SK-N-SH treated with all-trans-retinoic acid at 6 μM for 48 hours (cell line): Measurements from ENCODE around the gene ODC1.
A peak's percentile ranks its signal among the peaks of the same experiment; 100 is the strongest.

Experiments
- ATAC-seq: fragments of 200-7000 bp; cut with Tn5 transposase; 3 replicates; pipeline ENCODE4 v1.9.1; 2020; ENCODE audit warnings: mild to moderate bottlenecking, moderate library complexity
- ARNTL ChIP-seq: fragments of 450-650 bp; formaldehyde crosslinking; IDR thresholded peaks from 2 replicates; pipeline ENCODE4 v1.5.0; 2020; ENCODE audit warnings: low read depth, mild to moderate bottlenecking, moderate library complexity, borderline replicate concordance
- BACH2 ChIP-seq: fragments of 250-450 bp; sonication (Bioruptor Pico); IDR thresholded peaks from 2 replicates; pipeline ENCODE4 v1.9.0; 2021; ENCODE audit warnings: mild to moderate bottlenecking, borderline replicate concordance
- CREB5 ChIP-seq: fragments of 250-450 bp; sonication (Bioruptor Pico); IDR thresholded peaks from 2 replicates; pipeline ENCODE4 v1.5.1; 2020; ENCODE audit warnings: low read depth, mild to moderate bottlenecking, moderate library complexity
- CSDC2 ChIP-seq: fragments of 250-450 bp; sonication (Bioruptor Pico); IDR thresholded peaks from 2 replicates; pipeline ENCODE4 v1.5.0; 2020; ENCODE audit warnings: mild to moderate bottlenecking, moderate library complexity
- CSRNP3 ChIP-seq: fragments of 250-450 bp; sonication (Bioruptor Pico); IDR thresholded peaks from 2 replicates; pipeline ENCODE4 v1.5.1; 2021; ENCODE audit warnings: mild to moderate bottlenecking, moderate library complexity
- ESRRG ChIP-seq: fragments of 250-450 bp; sonication (Bioruptor Pico); IDR thresholded peaks from 2 replicates; pipeline ENCODE4 v1.6.1; 2021; ENCODE audit warnings: mild to moderate bottlenecking
- GLIS3 ChIP-seq: fragments of 250-450 bp; sonication (Bioruptor Pico); IDR thresholded peaks from 2 replicates; pipeline ENCODE4 v1.5.0; 2020; ENCODE audit warnings: mild to moderate bottlenecking, moderate library complexity
- ISL1 ChIP-seq: fragments of 250-450 bp; sonication (Bioruptor Pico); IDR thresholded peaks from 2 replicates; pipeline ENCODE4 v2.1.2; 2022; ENCODE audit warnings: mild to moderate bottlenecking, moderate library complexity
- PATZ1 ChIP-seq: fragments of 250-450 bp; sonication (Bioruptor Pico); IDR thresholded peaks from 2 replicates; pipeline ENCODE4 v1.8.0; 2020; ENCODE audit warnings: mild to moderate bottlenecking, moderate library complexity, borderline replicate concordance
- POU6F1 ChIP-seq: fragments of 250-450 bp; sonication (Bioruptor Pico); IDR thresholded peaks from 2 replicates; pipeline ENCODE4 v1.8.0; 2021; ENCODE audit warnings: low read depth, mild to moderate bottlenecking, moderate library complexity, borderline replicate concordance
- PPARA ChIP-seq: fragments of 250-450 bp; sonication (Bioruptor Pico); IDR thresholded peaks from 2 replicates; pipeline ENCODE4 v1.5.0; 2020; ENCODE audit warnings: mild to moderate bottlenecking, borderline replicate concordance
- RARB ChIP-seq: fragments of 250-450 bp; sonication (Bioruptor Pico); IDR thresholded peaks from 2 replicates; pipeline ENCODE4 v1.8.0; 2021; ENCODE audit warnings: mild to moderate bottlenecking, moderate library complexity
- SNAI2 ChIP-seq: fragments of 250-450 bp; sonication (Bioruptor Pico); IDR thresholded peaks from 2 replicates; pipeline ENCODE4 v1.5.0; 2020; ENCODE audit warnings: mild to moderate bottlenecking, moderate library complexity
- TCF4 ChIP-seq: fragments of 250-450 bp; sonication (Bioruptor Pico); IDR thresholded peaks from 2 replicates; pipeline ENCODE4 v1.8.0; 2021; ENCODE audit warnings: mild to moderate bottlenecking, moderate library complexity, borderline replicate concordance
- TOX ChIP-seq: fragments of 250-450 bp; sonication (Bioruptor Pico); IDR thresholded peaks from 2 replicates; pipeline ENCODE4 v1.8.0; 2021; ENCODE audit warnings: mild to moderate bottlenecking, moderate library complexity, borderline replicate concordance
- TSHZ2 ChIP-seq: fragments of 250-450 bp; sonication (Bioruptor Pico); IDR thresholded peaks from 2 replicates; pipeline ENCODE4 v1.5.0; 2020; ENCODE audit warnings: mild to moderate bottlenecking, moderate library complexity
- ZC3H10 ChIP-seq: fragments of 250-450 bp; sonication (Bioruptor Pico); IDR thresholded peaks from 2 replicates; pipeline ENCODE4 v1.5.1; 2021; ENCODE audit warnings: mild to moderate bottlenecking, moderate library complexity
- ZFP3 ChIP-seq: fragments of 250-450 bp; sonication (Bioruptor Pico); IDR thresholded peaks from 2 replicates; pipeline ENCODE4 v1.5.0; 2020; ENCODE audit warnings: mild to moderate bottlenecking, moderate library complexity
- ZFP30 ChIP-seq: fragments of 450-650 bp; formaldehyde crosslinking; IDR thresholded peaks from 2 replicates; pipeline ENCODE4 v1.5.0; 2022; ENCODE audit warnings: mild to moderate bottlenecking, moderate library complexity
- ZNF565 ChIP-seq: fragments of 450-650 bp; formaldehyde crosslinking; conservative IDR thresholded peaks from 2 replicates; pipeline ENCODE4 v1.5.0; 2020; ENCODE audit warnings: low read depth, mild to moderate bottlenecking, moderate library complexity
- ZNF70 ChIP-seq: fragments of 450-650 bp; formaldehyde crosslinking; IDR thresholded peaks from 2 replicates; pipeline ENCODE4 v1.5.0; 2020; ENCODE audit warnings: mild to moderate bottlenecking, moderate library complexity
- ZNF8 ChIP-seq: fragments of 450-650 bp; formaldehyde crosslinking; IDR thresholded peaks from 2 replicates; pipeline ENCODE4 v1.5.0; 2020; ENCODE audit warnings: mild to moderate bottlenecking, moderate library complexity

The ODC1 gene

GRCh38 chr2:10405448-10405847 lies 42.7 kb downstream of the ODC1 start:
- peak; percentile 80 for ATAC-seq
- TF ChIP-seq CSDC2 (CRISPR knock-in tag) (no peak), TSHZ2 (CRISPR knock-in tag) (peak; percentile 89), GLIS3 (CRISPR knock-in tag) (peak; percentile 78; the same call in 1 of the 2 replicates), ZC3H10 (CRISPR knock-in tag) (no peak), ESRRG (no peak), TCF4 (CRISPR knock-in tag) (0 out of 2 replicates have a peak, but pooled peaks have one; percentile 19), PPARA (no peak), ZNF8 (CRISPR knock-in tag) (no peak), ZFP3 (CRISPR knock-in tag) (peak; percentile 86), PATZ1 (CRISPR knock-in tag) (peak; percentile 53; the same call in 1 of the 2 replicates), CSRNP3 (CRISPR knock-in tag) (no peak), ZNF565 (no peak), SNAI2 (CRISPR knock-in tag) (no peak), POU6F1 (CRISPR knock-in tag) (peak; percentile 73; the same call in 1 of the 2 replicates), ZNF70 (CRISPR knock-in tag) (no peak), BACH2 (CRISPR knock-in tag) (no peak), ISL1 (CRISPR knock-in tag) (peak; percentile 56), CREB5 (peak; percentile 67)

GRCh38 chr2:10404324-10405143 lies 43.6 kb downstream of the ODC1 start:
- peak; percentile 7 for ATAC-seq
- peak; percentile 94 for TF ChIP-seq ZFP3 (CRISPR knock-in tag)
- TF ChIP-seq SNAI2 (CRISPR knock-in tag): no peak
- no peak for TF ChIP-seq ESRRG
- TF ChIP-seq TCF4 (CRISPR knock-in tag): no peak

- ATAC-seq: no peak
- no peak for TF ChIP-seq TOX
- no peak for TF ChIP-seq CSRNP3 (CRISPR knock-in tag)
- no peak for TF ChIP-seq TCF4 (CRISPR knock-in tag)
- TF ChIP-seq ZNF70 (CRISPR knock-in tag): no peak
- TF ChIP-seq BACH2 (CRISPR knock-in tag): no peak
- TF ChIP-seq ZNF565: no peak
- TF ChIP-seq RARB (CRISPR knock-in tag): no peak
- no peak for TF ChIP-seq ZFP30 (CRISPR knock-in tag)
- TF ChIP-seq ISL1 (CRISPR knock-in tag): no peak
- no peak for TF ChIP-seq TSHZ2 (CRISPR knock-in tag)
- no peak for TF ChIP-seq ESRRG
- TF ChIP-seq ARNTL (CRISPR knock-in tag): no peak
- TF ChIP-seq PPARA: no peak
- no peak for TF ChIP-seq SNAI2 (CRISPR knock-in tag)
These were observed 45.4 kb downstream of the ODC1 start for GRCh38 chr2:10402653-10403215.
